Astrocyte (in vitro differentiated cells and primary cell): Measurements from ENCODE around the gene CCDC86. TPM values are rescaled to one million over a fixed set of nuclear protein-coding genes. Genes with fewer than 3 reads are reported as not detected.

Experiments
- DNase-seq: peaks from one replicate; pipeline ENCODE4 v3.0.0-alpha.2; 2010; ENCODE audit warnings: low read depth
- FAIRE-seq: peaks from 2 replicates; lab custom pipeline; 2011; peaks lifted over from hg19 to GRCh38; lab: Jason Lieb, UNC
- H2AFZ ChIP-seq: 2 replicates; pipeline ENCODE4 v1.6.0; 2012; ENCODE audit warnings: low read depth, low read length, inconsistent platforms
- H3K27ac ChIP-seq: 2 replicates; pipeline ENCODE4 v1.5.1; 2011; ENCODE audit warnings: low read depth, low read length, inconsistent platforms
- H3K27me3 ChIP-seq: 2 replicates; pipeline ENCODE4 v1.6.0; 2011; ENCODE audit warnings: low read length, inconsistent platforms; ENCODE audit not compliant: insufficient read depth
- H3K36me3 ChIP-seq: 2 replicates; pipeline ENCODE4 v1.5.1; 2011; ENCODE audit warnings: low read length, inconsistent platforms; ENCODE audit not compliant: insufficient read depth
- H3K4me1 ChIP-seq: 2 replicates; pipeline ENCODE4 v1.5.1; 2011; ENCODE audit warnings: low read length, inconsistent platforms; ENCODE audit not compliant: insufficient read depth
- H3K4me2 ChIP-seq: 2 replicates; pipeline ENCODE4 v1.6.0; 2012; ENCODE audit warnings: low read length, inconsistent platforms
- H3K4me3 ChIP-seq: 2 replicates; pipeline ENCODE4 v1.5.1; 2011; ENCODE audit warnings: low read depth, mild to moderate bottlenecking, low read length, inconsistent platforms; ENCODE audit not compliant: insufficient read depth
- H3K79me2 ChIP-seq: 2 replicates; pipeline ENCODE4 v1.6.0; 2012; ENCODE audit warnings: mild to moderate bottlenecking, low read length, inconsistent platforms; ENCODE audit not compliant: insufficient read depth
- H3K9ac ChIP-seq: 2 replicates; pipeline ENCODE4 v1.6.0; 2012; ENCODE audit warnings: mild to moderate bottlenecking, low read length, inconsistent platforms
- H3K9me3 ChIP-seq: 2 replicates; pipeline ENCODE4 v1.5.1; 2012; ENCODE audit warnings: low read depth, mild to moderate bottlenecking, low read length, inconsistent platforms; ENCODE audit not compliant: insufficient read depth
- H4K20me1 ChIP-seq: 2 replicates; pipeline ENCODE4 v1.6.0; 2012; ENCODE audit warnings: low read length, inconsistent platforms; ENCODE audit not compliant: insufficient read depth
- H3K27ac Mint-ChIP-seq: one replicate; pipeline ENCODE4 v1.8.0; 2021; ENCODE audit warnings: mild to moderate bottlenecking, mixed read lengths; ENCODE audit not compliant: unreplicated experiment
- H3K27me3 Mint-ChIP-seq: one replicate; pipeline ENCODE4 v1.8.0; 2021; ENCODE audit warnings: low read depth, mixed read lengths; ENCODE audit not compliant: unreplicated experiment
- H3K36me3 Mint-ChIP-seq: one replicate; pipeline ENCODE4 v1.8.0; 2021; ENCODE audit warnings: low read depth, mixed read lengths; ENCODE audit not compliant: unreplicated experiment
- H3K4me1 Mint-ChIP-seq: one replicate; pipeline ENCODE4 v1.8.0; 2021; ENCODE audit warnings: low read depth, mixed read lengths; ENCODE audit not compliant: unreplicated experiment
- H3K4me3 Mint-ChIP-seq: one replicate; pipeline ENCODE4 v1.8.0; 2021; ENCODE audit warnings: mild to moderate bottlenecking, moderate library complexity, mixed read lengths; ENCODE audit not compliant: unreplicated experiment
- H3K9me3 Mint-ChIP-seq: one replicate; pipeline ENCODE4 v1.8.0; 2021; ENCODE audit warnings: mild to moderate bottlenecking, mixed read lengths; ENCODE audit not compliant: unreplicated experiment
- CTCF ChIP-seq: IDR thresholded peaks from 2 replicates; pipeline ENCODE4 v1.5.1; 2011; ENCODE audit warnings: low read depth, mild to moderate bottlenecking, inconsistent platforms, low read length, moderate library complexity; ENCODE audit not compliant: insufficient read depth
- EZH2 ChIP-seq: IDR thresholded peaks from 2 replicates; pipeline ENCODE4 v1.6.1; 2012; ENCODE audit warnings: mild to moderate bottlenecking, low read length, inconsistent platforms; ENCODE audit not compliant: insufficient read depth
- total RNA-seq: library from RNA; stranded (reverse); gene quantifications from 2 replicates; pipeline ENCODE4 v1.2.1, GENCODE V29; 2021

CCDC86 gene
- total RNA-seq, 1 donor from 2014 or later, result 51.4 TPM

- Histone ChIP-seq H3K9ac (no peak overlapping the region), H3K4me3 (no peak overlapping the region), H3K79me2 (no peaks in the 10 kb centered on the region), H4K20me1 (no peaks in the 10 kb centered on the region), H3K4me2 (no peak overlapping the region), H3K27ac (no peak overlapping the region), H3K36me3 (no peaks in the 10 kb centered on the region), H3K27me3 (peaks cover 10% of the 10 kb centered on the region), H3K9me3 (peaks cover 12% of the 10 kb centered on the region), H2AFZ (no peak overlapping the region), H3K4me1 (no peaks in the 10 kb centered on the region)
- Mint-ChIP-seq H3K4me3 (no peak overlapping the region), H3K9me3 (peaks cover 23% of the 10 kb centered on the region), H3K27ac (no peak overlapping the region), H3K4me1 (no peaks in the 10 kb centered on the region), H3K36me3 (peaks cover 3% of the 10 kb centered on the region), H3K27me3 (peaks cover 54% of the 10 kb centered on the region)
- FAIRE-seq (no peak), DNase-seq (no peak)
- TF ChIP-seq CTCF, result no peak
- TF ChIP-seq EZH2, result no peak
Measured at GRCh38 chr11:60795291-60795690, 46.6 kb upstream of the CCDC86 start.

- Mint-ChIP-seq H3K4me1 (no peaks in the 10 kb centered on the region), H3K36me3 (no peaks in the 10 kb centered on the region), H3K4me3 (no peak overlapping the region), H3K9me3 (peaks cover 12% of the 10 kb centered on the region), H3K27me3 (peaks cover 48% of the 10 kb centered on the region), H3K27ac (no peak overlapping the region)
- Histone ChIP-seq H2AFZ (no peak overlapping the region), H3K4me1 (no peaks in the 10 kb centered on the region), H3K27ac (no peak overlapping the region), H4K20me1 (no peaks in the 10 kb centered on the region), H3K36me3 (no peaks in the 10 kb centered on the region), H3K9ac (no peak overlapping the region), H3K27me3 (peaks cover 18% of the 10 kb centered on the region), H3K4me3 (no peak overlapping the region), H3K9me3 (no peaks in the 10 kb centered on the region), H3K4me2 (no peak overlapping the region), H3K79me2 (no peaks in the 10 kb centered on the region)
- TF ChIP-seq CTCF, result no peak
- no peak for TF ChIP-seq EZH2
- DNase-seq (no peak), FAIRE-seq (no peak)
Measured at GRCh38 chr11:60797846-60798630, 43.9 kb upstream of the CCDC86 start.

- peaks cover 42% of the 10 kb centered on the region for H3K27me3 Mint-ChIP-seq
- Histone ChIP-seq H3K4me2 (no peak overlapping the region), H3K79me2 (no peaks in the 10 kb centered on the region), H3K4me3 (no peak overlapping the region), H3K9ac (no peak overlapping the region), H4K20me1 (no peaks in the 10 kb centered on the region), H3K4me1 (no peaks in the 10 kb centered on the region), H3K27ac (no peak overlapping the region), H3K27me3 (peaks cover 18% of the 10 kb centered on the region), H2AFZ (no peak overlapping the region), H3K9me3 (no peaks in the 10 kb centered on the region), H3K36me3 (no peaks in the 10 kb centered on the region)
- TF ChIP-seq CTCF, result no peak
- no peak for TF ChIP-seq EZH2
- no peak overlapping the region for H3K4me3 Mint-ChIP-seq
- H3K27ac Mint-ChIP-seq, result no peak overlapping the region
- FAIRE-seq (no peak), DNase-seq (no peak)
- peaks cover 11% of the 10 kb centered on the region for H3K9me3 Mint-ChIP-seq
- H3K4me1 Mint-ChIP-seq, result no peaks in the 10 kb centered on the region
- no peaks in the 10 kb centered on the region for H3K36me3 Mint-ChIP-seq
Measured at GRCh38 chr11:60798631-60799030, 43.3 kb upstream of the CCDC86 start.
